PC-9 (cell line): Measurements from ENCODE around the gene ELAVL1. TPM values are rescaled to one million over a fixed set of nuclear protein-coding genes. Genes with fewer than 3 reads are reported as not detected.

Source experiments
- BruUV-seq: library from RNA; stranded (reverse); fragments of 400-500 nt; replicated peaks from 2 replicates; lab custom pipeline; 2021; lab: Mats Ljungman, UMichigan
- CTCF ChIA-PET: fragments of 300-600 bp; sonication (Branson Sonifier 250); formaldehyde crosslinking; loops from one replicate; lab custom pipeline; 2022; ENCODE audit warnings: antibody characterized with exemption; lab: Charles Lee
- POLR2A ChIA-PET: fragments of 300-600 bp; sonication (Branson Sonifier 250); formaldehyde crosslinking; loops from one replicate; lab custom pipeline; 2022; ENCODE audit warnings: antibody characterized with exemption; ENCODE audit not compliant: unreplicated experiment; lab: Charles Lee
- DNase-seq, 2 experiments: peaks; one replicate each; pipeline versions ENCODE4 v3.0.0 to v3.0.0-alpha.2; 2015 to 2022; ENCODE audit warnings: mixed read lengths in 1 of 2
- H2AFZ ChIP-seq: fragments of 200-600 bp; sonication (generic); 2 replicates; pipeline ENCODE4 v1.8.1; 2017; ENCODE audit warnings: antibody characterized with exemption
- H3F3A ChIP-seq: fragments of 200-600 bp; sonication (generic); 2 replicates; pipeline ENCODE4 v1.8.1; 2017; ENCODE audit warnings: antibody characterized with exemption, mild to moderate bottlenecking, low read depth; ENCODE audit not compliant: insufficient read depth
- H3K27ac ChIP-seq: fragments of 200-600 bp; sonication (generic); 2 replicates; pipeline ENCODE4 v1.6.1; 2016; ENCODE audit warnings: mixed run types
- H3K27me3 ChIP-seq: fragments of 200-600 bp; sonication (generic); 2 replicates; pipeline ENCODE4 v1.6.1; 2016; ENCODE audit warnings: low read depth, mixed run types; ENCODE audit not compliant: insufficient read depth
- H3K36me3 ChIP-seq: fragments of 200-600 bp; sonication (generic); 2 replicates; pipeline ENCODE4 v1.6.1; 2016; ENCODE audit warnings: low read depth, mixed run types
- H3K4me1 ChIP-seq: fragments of 200-600 bp; sonication (generic); replicated peaks from 2 replicates; pipeline ENCODE4 v1.6.1; 2016; ENCODE audit warnings: mixed run types; ENCODE audit not compliant: insufficient read depth
- H3K4me2 ChIP-seq: fragments of 200-600 bp; sonication (generic); 2 replicates; pipeline ENCODE4 v1.6.1; 2017; ENCODE audit warnings: mixed run types
- H3K4me3 ChIP-seq: fragments of 200-600 bp; sonication (generic); 2 replicates; pipeline ENCODE4 v1.6.1; 2016; ENCODE audit warnings: mixed run types
- H3K79me2 ChIP-seq: fragments of 200-600 bp; sonication (generic); 2 replicates; pipeline ENCODE4 v1.6.1; 2017; ENCODE audit warnings: low read depth, mixed run types
- H3K9me2 ChIP-seq: fragments of 200-600 bp; sonication (generic); 2 replicates; pipeline ENCODE4 v1.8.1; 2017; ENCODE audit warnings: mild to moderate bottlenecking; ENCODE audit not compliant: insufficient read depth
- H3K9me3 ChIP-seq: fragments of 200-600 bp; sonication (generic); 2 replicates; pipeline ENCODE4 v1.8.1; 2016; ENCODE audit warnings: low read depth; ENCODE audit not compliant: insufficient read depth
- H4K20me1 ChIP-seq: fragments of 200-600 bp; sonication (generic); 2 replicates; pipeline ENCODE4 v1.8.1; 2017; ENCODE audit not compliant: insufficient read depth
- EZH2 ChIP-seq: fragments of 200-600 bp; sonication (generic); IDR thresholded peaks from 2 replicates; pipeline ENCODE4 v1.8.0; 2017; ENCODE audit warnings: antibody characterized with exemption, low read depth
- intact Hi-C: fragments of 100-400 bp; cut with micrococcal nuclease; formaldehyde crosslinking; loops from one replicate; pipeline ENCODE4 v1.10.0; 2022; ENCODE audit not compliant: unreplicated experiment
- total RNA-seq: library from RNA; stranded (reverse); gene quantifications from 2 replicates; pipeline ENCODE4 v1.2.3, GENCODE V29; 2021
- TF ChIP-seq, protein P1 (sequence below): fragments of 200-600 bp; sonication (generic); conservative IDR thresholded peaks from 2 replicates; pipeline ENCODE4 v1.6.1; 2017; ENCODE audit warnings: mixed run types, antibody characterized with exemption, mild to moderate bottlenecking, moderate library complexity

The ELAVL1 gene
- total RNA-seq, 1 experiment from 2014 or later: 108 TPM

DNA sequence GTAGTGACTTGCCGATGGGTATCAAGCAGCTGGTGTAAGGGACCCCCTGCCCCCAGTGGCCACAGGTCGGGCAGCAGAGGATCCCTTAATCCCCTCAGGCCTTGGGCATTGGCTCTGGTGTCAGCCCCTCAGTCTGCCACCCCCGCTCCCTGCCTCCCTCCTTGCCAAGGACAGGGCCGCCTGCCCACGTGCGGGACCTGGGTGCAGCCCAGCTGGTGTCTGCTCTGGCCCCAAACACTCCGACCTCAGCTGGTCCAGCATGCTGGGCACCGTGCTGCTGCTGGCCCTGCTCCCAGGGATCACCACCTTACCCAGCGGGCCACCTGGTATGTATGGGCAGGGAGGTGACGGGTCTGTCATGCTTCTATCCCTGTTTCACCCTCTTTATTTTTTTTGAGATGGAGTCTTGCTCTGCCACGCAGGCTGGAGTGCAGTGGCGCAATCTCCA, 90.8 kb downstream of the ELAVL1 start, which contains the start of gene TGFBR3L:
Gene TGFBR3L (plus strand): TSS at position 233 of the 448 bp plus-strand sequence.
- peaks cover 19% of the 10 kb centered on the region; the same call in 1 of the 2 replicates for H4K20me1 ChIP-seq
- 0 out of 2 replicates have a peak, but pooled peaks cover 7% of the 10 kb centered on the region for H3K36me3 ChIP-seq
- no peak for DNase-seq
- TF ChIP-seq, protein P1, sequence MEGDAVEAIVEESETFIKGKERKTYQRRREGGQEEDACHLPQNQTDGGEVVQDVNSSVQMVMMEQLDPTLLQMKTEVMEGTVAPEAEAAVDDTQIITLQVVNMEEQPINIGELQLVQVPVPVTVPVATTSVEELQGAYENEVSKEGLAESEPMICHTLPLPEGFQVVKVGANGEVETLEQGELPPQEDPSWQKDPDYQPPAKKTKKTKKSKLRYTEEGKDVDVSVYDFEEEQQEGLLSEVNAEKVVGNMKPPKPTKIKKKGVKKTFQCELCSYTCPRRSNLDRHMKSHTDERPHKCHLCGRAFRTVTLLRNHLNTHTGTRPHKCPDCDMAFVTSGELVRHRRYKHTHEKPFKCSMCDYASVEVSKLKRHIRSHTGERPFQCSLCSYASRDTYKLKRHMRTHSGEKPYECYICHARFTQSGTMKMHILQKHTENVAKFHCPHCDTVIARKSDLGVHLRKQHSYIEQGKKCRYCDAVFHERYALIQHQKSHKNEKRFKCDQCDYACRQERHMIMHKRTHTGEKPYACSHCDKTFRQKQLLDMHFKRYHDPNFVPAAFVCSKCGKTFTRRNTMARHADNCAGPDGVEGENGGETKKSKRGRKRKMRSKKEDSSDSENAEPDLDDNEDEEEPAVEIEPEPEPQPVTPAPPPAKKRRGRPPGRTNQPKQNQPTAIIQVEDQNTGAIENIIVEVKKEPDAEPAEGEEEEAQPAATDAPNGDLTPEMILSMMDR: no peak
- TF ChIP-seq EZH2: no peak
- H3K4me3 ChIP-seq: no peak within 1 kb of the TSS
- intact Hi-C loops: no loop called here
- peak within 1 kb of the TSS; percentile 88 for H3K4me2 ChIP-seq
- CTCF ChIA-PET: no interaction called here
- BruUV-seq: no TSS peak
- H3K79me2 ChIP-seq: no peaks in the 10 kb centered on the region
- peaks cover 10% of the 10 kb centered on the region for H3K4me1 ChIP-seq
- peaks cover 19% of the 10 kb centered on the region for H3K27me3 ChIP-seq
- POLR2A ChIA-PET: interaction anchor here (0.6 kb wide), 1 partner anchor 14 kb away, joined by 3 read pairs; no protein-coding TSS in a partner anchor
- H2AFZ ChIP-seq: no peak within 1 kb of the TSS
- no peaks in the 10 kb centered on the region for H3K9me2 ChIP-seq
- peaks cover 27% of the 10 kb centered on the region; the same call in 1 of the 2 replicates for H3F3A ChIP-seq
- H3K9me3 ChIP-seq: no peaks in the 10 kb centered on the region
- no peak within 1 kb of the TSS for H3K27ac ChIP-seq

DNA sequence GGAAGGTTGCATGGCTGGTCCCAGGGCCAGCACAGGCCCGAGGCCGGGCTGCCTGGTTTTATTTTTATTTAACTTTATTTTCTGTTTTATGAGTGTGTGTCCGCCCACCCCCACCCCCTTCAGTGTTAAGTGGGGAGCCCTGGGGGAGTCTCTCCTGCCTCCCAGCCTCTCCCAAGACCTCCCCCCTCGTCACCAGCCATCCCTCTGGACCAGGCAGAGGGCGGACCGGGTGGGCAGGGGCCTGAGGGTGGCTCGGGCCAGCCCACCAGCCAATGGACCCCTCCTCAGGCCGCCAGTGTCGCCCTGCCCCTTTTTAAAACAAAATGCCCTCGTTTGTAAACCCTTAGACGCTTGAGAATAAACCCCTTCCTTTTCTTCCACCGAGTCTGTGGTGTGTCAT, 91.3 kb downstream of the ELAVL1 start:
- TF ChIP-seq, protein P1: no peak
- TF ChIP-seq EZH2: no peak

DNA sequence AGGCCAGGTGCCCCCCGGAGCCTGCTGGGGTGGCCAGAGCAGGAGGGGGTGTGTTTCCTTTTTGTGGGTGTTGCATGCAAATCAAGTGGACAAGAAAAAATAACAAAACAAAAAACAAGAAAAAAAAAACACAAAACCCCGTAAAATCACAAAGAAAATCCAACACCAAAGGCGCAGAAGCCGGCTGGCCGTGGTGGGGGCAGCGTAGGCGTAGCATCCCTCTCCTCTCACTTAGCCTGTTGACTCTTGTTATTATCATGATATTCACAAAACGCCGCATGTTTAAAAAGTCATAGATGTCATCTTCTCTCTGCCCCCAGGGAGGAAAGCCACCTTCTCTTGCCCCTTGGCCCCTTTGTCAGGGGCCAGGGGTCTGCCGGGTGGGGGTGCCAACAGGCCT, 91.8 kb downstream of the ELAVL1 start:
- Histone ChIP-seq H3K4me3 (no peak overlapping the region), H3K4me2 (no peak overlapping the region), H3F3A (peaks cover 18% of the 10 kb centered on the region; the same call in 1 of the 2 replicates), H3K9me2 (no peaks in the 10 kb centered on the region), H3K79me2 (no peaks in the 10 kb centered on the region; the same call in 1 of the 2 replicates), H3K27ac (no peak overlapping the region), H2AFZ (no peak overlapping the region), H3K27me3 (peaks cover 19% of the 10 kb centered on the region), H3K9me3 (no peaks in the 10 kb centered on the region), H3K4me1 (peaks cover 5% of the 10 kb centered on the region), H4K20me1 (peaks cover 29% of the 10 kb centered on the region), H3K36me3 (0 out of 2 replicates have a peak, but pooled peaks cover 7% of the 10 kb centered on the region)
- ChIA-PET CTCF (no interaction called here), POLR2A (no interaction called here)
- BruUV-seq: no TSS peak
- intact Hi-C loops: no loop called here
- TF ChIP-seq EZH2: no peak
- TF ChIP-seq, protein P1: no peak
- DNase-seq: no peak

More for the DNA sequence above, 91.3 kb downstream of the ELAVL1 start:
- H3K4me1 ChIP-seq: peaks cover 5% of the 10 kb centered on the region
- BruUV-seq: no TSS peak
- no peak overlapping the region for H3K4me3 ChIP-seq
- H3K27ac ChIP-seq: no peak overlapping the region
- peaks cover 19% of the 10 kb centered on the region for H3K27me3 ChIP-seq
- no peaks in the 10 kb centered on the region for H3K9me2 ChIP-seq
- H3K36me3 ChIP-seq: 0 out of 2 replicates have a peak, but pooled peaks cover 7% of the 10 kb centered on the region
- peaks cover 25% of the 10 kb centered on the region for H4K20me1 ChIP-seq
- peaks cover 22% of the 10 kb centered on the region; the same call in 1 of the 2 replicates for H3F3A ChIP-seq
- H3K79me2 ChIP-seq: no peaks in the 10 kb centered on the region; the same call in 1 of the 2 replicates
- ChIA-PET CTCF (no interaction called here), POLR2A (interaction anchor here (0.6 kb wide), 1 partner anchor 15 kb away, joined by 3 read pairs; no protein-coding TSS in a partner anchor)
- intact Hi-C loops: no loop called here
- no peaks in the 10 kb centered on the region for H3K9me3 ChIP-seq
- DNase-seq: no peak
- no peak overlapping the region for H3K4me2 ChIP-seq
- no peak overlapping the region for H2AFZ ChIP-seq
